Naive thymus-derived CD8-positive, alpha-beta T cell (primary cell): ENCODE results near the gene USP6. TPM values are rescaled to one million over a fixed set of nuclear protein-coding genes. Genes with fewer than 3 reads are reported as not detected.
"Not testable (repeated sequence)": the region's sequence is repeated elsewhere in the genome, so short reads cannot be mapped to it uniquely, and the experiment has no call there.

Experiments
- ATAC-seq, 2 donors: fragments of 150-1000 bp; cut with Tn5 transposase in 1 of 2; sonication (Bioruptor Pico), chemical (Tn5 transposase) in 1 of 2; 1 replicate in 1 of 2; 2 replicates in 1 of 2; pipeline ENCODE4 v1.10.0; 2021; ENCODE audit warnings: mild to moderate bottlenecking in 2 of 2, moderate library complexity in 2 of 2
- POLR2A ChIA-PET: fragments of 350-600 bp; sonication (Branson Sonifier 250); formaldehyde crosslinking; loops from one replicate; lab custom pipeline; 2021; ENCODE audit warnings: antibody characterized with exemption; lab: Charles Lee
- DNase-seq, 10 donors: peaks; one replicate each; pipeline versions ENCODE4 v3.0.0 to v3.0.0-alpha.2; 2020 to 2022
- H3K27ac Mint-ChIP-seq, 10 donors: one replicate each; pipeline ENCODE4 v1.8.0; 2020 to 2022; ENCODE audit warnings: mild to moderate bottlenecking in 10 of 10, mixed read lengths in 10 of 10, moderate library complexity in 4 of 10, inconsistent platforms in 1 of 10
- H3K27me3 Mint-ChIP-seq, 5 donors: one replicate each; pipeline ENCODE4 v1.8.0; 2021 to 2022; ENCODE audit warnings: mixed read lengths in 5 of 5
- H3K36me3 Mint-ChIP-seq, 3 donors: one replicate each; pipeline ENCODE4 v1.8.0; 2020 to 2022; ENCODE audit warnings: mixed read lengths in 3 of 3, mild to moderate bottlenecking in 2 of 3, inconsistent platforms in 1 of 3
- H3K4me1 Mint-ChIP-seq, 4 donors: one replicate each; pipeline ENCODE4 v1.8.0; 2021 to 2022; ENCODE audit warnings: mixed read lengths in 4 of 4
- H3K4me3 Mint-ChIP-seq, 10 donors: one replicate each; pipeline ENCODE4 v1.8.0; 2020 to 2022; ENCODE audit warnings: mild to moderate bottlenecking in 10 of 10, mixed read lengths in 10 of 10, moderate library complexity in 6 of 10, inconsistent platforms in 1 of 10
- H3K9me3 Mint-ChIP-seq, 9 donors: one replicate each; pipeline ENCODE4 v1.8.0; 2020 to 2022; ENCODE audit warnings: mixed read lengths in 9 of 9, mild to moderate bottlenecking in 3 of 9, inconsistent platforms in 1 of 9, moderate library complexity in 1 of 9
- polyA plus RNA-seq, 3 donors: library from polyadenylated mRNA; unstranded; fragments of 300-500 nt; fragmentation: Illumina TruSeq; gene quantifications; one replicate each; pipeline ENCODE4 v1.2.3, GENCODE V29; 2021
- total RNA-seq, 8 experiments: library from RNA in 2 of 8; stranded (reverse) in 2 of 8; gene quantifications; one replicate each; pipeline ENCODE4 v1.2.3 and lab custom pipeline; 2021 to 2026

The USP6 gene
- total RNA-seq (under 1 TPM; 0.33 to 0.39 TPM), polyA plus RNA-seq (under 1 TPM; 0.02 to 0.06 (median 0.05) TPM), total RNA-seq (lab: John Stamatoyannopoulos, UW) (0 to 28.0 (median 0.76) reads per million in 6 experiments)

- H3K36me3 Mint-ChIP-seq: peaks cover 0 to 17% (median 7%) of the 10 kb centered on the region in 3 donors
- H3K4me3 Mint-ChIP-seq: peak within 1 kb of the TSS in 5 of 10 donors; percentile 20 to 83 (median 49)
- DNase-seq (peak in 1 of 10 donors; percentile 28), ATAC-seq (peak in 1 of 2 donors; percentile 19)
- peaks cover 9 to 18% (median 12%) of the 10 kb centered on the region in 4 donors for H3K4me1 Mint-ChIP-seq
- peak within 1 kb of the TSS in 3 of 10 donors; percentile 16 to 67 (median 65) for H3K27ac Mint-ChIP-seq
- H3K27me3 Mint-ChIP-seq: peaks cover 9 to 57% (median 26%) of the 10 kb centered on the region in 5 donors
- H3K9me3 Mint-ChIP-seq: peaks cover 0 to 3% (median 0%) of the 10 kb centered on the region in 9 donors
- POLR2A ChIA-PET: no interaction called here
Observed at GRCh38 chr17:5115673-5116651, at the start of gene USP6. Gene USP6 (plus strand): TSS chr17:5116032. CDS start chr17:5130368, 14,336 bp downstream.

- H3K36me3 Mint-ChIP-seq: no peaks in the 10 kb centered on the region
- POLR2A ChIA-PET: interaction anchor here (0.7 to 1.4 kb wide), 2 partner anchors 22 to 36 kb away, joined by 3 read pairs; no protein-coding TSS in a partner anchor
- no peak overlapping the region for H3K4me3 Mint-ChIP-seq
- H3K4me1 Mint-ChIP-seq: peaks cover 0 to under 1% (median 0%) of the 10 kb centered on the region in 4 donors
- DNase-seq: no peak
- no peak for ATAC-seq
- H3K27ac Mint-ChIP-seq: no peak overlapping the region
- H3K27me3 Mint-ChIP-seq: peaks cover 0 to 7% (median under 1%) of the 10 kb centered on the region in 5 donors
- no peaks in the 10 kb centered on the region for H3K9me3 Mint-ChIP-seq
Observed at GRCh38 chr17:5068236-5068635, 47.6 kb upstream of the USP6 start.

GRCh38 chr17:5069724-5070123 is 46.1 kb upstream of the USP6 start:
- Mint-ChIP-seq H3K4me3 (no peak overlapping the region), H3K4me1 (peaks cover 0 to 2% (median 0%) of the 10 kb centered on the region in 4 donors), H3K27ac (no peak overlapping the region), H3K36me3 (no peaks in the 10 kb centered on the region), H3K27me3 (peaks cover 0 to 7% (median 0%) of the 10 kb centered on the region in 5 donors), H3K9me3 (no peaks in the 10 kb centered on the region)
- ATAC-seq (no peak), DNase-seq (no peak)
- POLR2A ChIA-PET: no interaction called here

- H3K36me3 Mint-ChIP-seq, H3K27ac Mint-ChIP-seq, H3K27me3 Mint-ChIP-seq, ATAC-seq, H3K9me3 Mint-ChIP-seq, DNase-seq: not testable (repeated sequence)
- Mint-ChIP-seq H3K4me1 (peaks cover 17 to 24% (median 21%) of the 10 kb centered on the region in 4 donors), H3K4me3 (peak overlapping the region in 1 of 10 donors; percentile 7)
- POLR2A ChIA-PET: interaction anchor here (1.1 kb wide), 1 partner anchor 22 kb away, joined by 5 read pairs; no protein-coding TSS in a partner anchor
Observed at GRCh38 chr17:5075472-5075871, 40.4 kb upstream of the USP6 start.

- POLR2A ChIA-PET: interaction anchor here (0.6 to 2.4 kb wide), 3 partner anchors 34 to 129 kb away, joined by 4 to 9 read pairs (median 7); partner anchors contain the start of genes PFN1 and ZNF594
- not testable (repeated sequence) for DNase-seq, H3K9me3 Mint-ChIP-seq, H3K27me3 Mint-ChIP-seq, ATAC-seq
- peaks cover 17 to 32% (median 29%) of the 10 kb centered on the region in 4 donors for H3K4me1 Mint-ChIP-seq
- peak overlapping the region; percentile 92 to 99 (median 96) for H3K4me3 Mint-ChIP-seq
- H3K36me3 Mint-ChIP-seq: peaks cover 0 to 12% (median 8%) of the 10 kb centered on the region in 3 donors
- H3K27ac Mint-ChIP-seq: peak overlapping the region in 7 of 10 donors; percentile 69 to 98 (median 93)
Observed at GRCh38 chr17:5077275-5077674, 38.6 kb upstream of the USP6 start.

- no peaks in the 10 kb centered on the region for H3K27me3 Mint-ChIP-seq
- peak overlapping the region; percentile 89 to 98 (median 94) for H3K27ac Mint-ChIP-seq
- ATAC-seq (peak in 1 of 2 donors; percentile 5), DNase-seq (no peak)
- POLR2A ChIA-PET: interaction anchor here (0.6 to 2.4 kb wide), 3 partner anchors 34 to 130 kb away, joined by 4 to 9 read pairs (median 7); partner anchors contain the start of genes PFN1 and ZNF594
- peaks cover 2 to 14% (median 11%) of the 10 kb centered on the region in 3 donors for H3K36me3 Mint-ChIP-seq
- H3K4me1 Mint-ChIP-seq: peaks cover 17 to 34% (median 29%) of the 10 kb centered on the region in 4 donors
- peaks cover 0 to 4% (median under 1%) of the 10 kb centered on the region in 9 donors for H3K9me3 Mint-ChIP-seq
- H3K4me3 Mint-ChIP-seq: peak overlapping the region; percentile 92 to 99 (median 96)
Observed at GRCh38 chr17:5077781-5078105, 38.1 kb upstream of the USP6 start.

GRCh38 chr17:5078106-5079028 is 37.5 kb upstream of the USP6 start, which contains the start of gene ZFP3:
Gene ZFP3 (plus strand): TSS chr17:5078467. CDS start chr17:5091505, 13,038 bp downstream.
- peak within 1 kb of the TSS; percentile 89 to 98 (median 94) for H3K27ac Mint-ChIP-seq
- ATAC-seq: peak; percentile 77 to 84
- H3K27me3 Mint-ChIP-seq: no peaks in the 10 kb centered on the region
- peaks cover 0 to 8% (median 4%) of the 10 kb centered on the region in 9 donors for H3K9me3 Mint-ChIP-seq
- H3K36me3 Mint-ChIP-seq: peaks cover 6 to 18% (median 15%) of the 10 kb centered on the region in 3 donors
- peaks cover 17 to 37% (median 31%) of the 10 kb centered on the region in 4 donors for H3K4me1 Mint-ChIP-seq
- H3K4me3 Mint-ChIP-seq: peak within 1 kb of the TSS; percentile 92 to 99 (median 96)
- peak; percentile 54 to 82 (median 70) for DNase-seq
- POLR2A ChIA-PET: interaction anchor here (0.7 to 2.4 kb wide), 11 partner anchors 15 to 1443 kb away, joined by 3 to 9 read pairs (median 4); partner anchors contain the start of genes DHX33, INCA1, KIF1C and PFN1

GRCh38 chr17:5080591-5080990 is 35.2 kb upstream of the USP6 start:
- ATAC-seq (no peak), DNase-seq (no peak)
- Mint-ChIP-seq H3K4me3 (peak overlapping the region in 5 of 10 donors; percentile 11 to 78 (median 40)), H3K4me1 (peaks cover 16 to 38% (median 33%) of the 10 kb centered on the region in 4 donors), H3K27ac (peak overlapping the region in 6 of 10 donors; percentile 21 to 90 (median 58)), H3K27me3 (no peaks in the 10 kb centered on the region), H3K9me3 (peaks cover 0 to 24% (median 11%) of the 10 kb centered on the region in 9 donors), H3K36me3 (peaks cover 18 to 37% (median 30%) of the 10 kb centered on the region in 3 donors)
- POLR2A ChIA-PET: interaction anchor here (0.6 to 1.6 kb wide), 3 partner anchors 10 to 1672 kb away, joined by 4 to 6 read pairs (median 5); no protein-coding TSS in a partner anchor

GRCh38 chr17:5092218-5093010 is 23.4 kb upstream of the USP6 start:
- peaks cover 44 to 74% (median 64%) of the 10 kb centered on the region in 3 donors for H3K36me3 Mint-ChIP-seq
- no peak for ATAC-seq
- no peak for DNase-seq
- H3K4me1 Mint-ChIP-seq: peaks cover 3 to 10% (median 8%) of the 10 kb centered on the region in 4 donors
- POLR2A ChIA-PET: interaction anchor here (1.0 kb wide), 1 partner anchor 19 kb away, joined by 3 read pairs; no protein-coding TSS in a partner anchor
- no peak overlapping the region for H3K4me3 Mint-ChIP-seq
- H3K27me3 Mint-ChIP-seq: no peaks in the 10 kb centered on the region
- H3K9me3 Mint-ChIP-seq: peaks cover 14 to 99% (median 54%) of the 10 kb centered on the region in 9 donors
- H3K27ac Mint-ChIP-seq: no peak overlapping the region

GRCh38 chr17:5096731-5097100 is 19.1 kb upstream of the USP6 start:
- peaks cover 11 to 76% (median 29%) of the 10 kb centered on the region in 9 donors for H3K9me3 Mint-ChIP-seq

More at GRCh38 chr17:5096731-5097100, 19.1 kb upstream of the USP6 start:
- Mint-ChIP-seq H3K27me3 (peaks cover 0 to 3% (median 0%) of the 10 kb centered on the region in 5 donors), H3K27ac (peak overlapping the region in 5 of 10 donors; percentile 43 to 86 (median 65)), H3K4me3 (peak overlapping the region; percentile 83 to 93 (median 90)), H3K4me1 (peaks cover 5 to 10% (median 7%) of the 10 kb centered on the region in 4 donors), H3K36me3 (peaks cover 3 to 34% (median 33%) of the 10 kb centered on the region in 3 donors)
- POLR2A ChIA-PET: interaction anchor here (0.6 to 1.5 kb wide), 4 partner anchors 10 to 21 kb away, joined by 3 to 6 read pairs (median 5); no protein-coding TSS in a partner anchor
- DNase-seq (no peak), ATAC-seq (no peak)
